BLaER1 treated with 17β-estradiol and CSF1 and Interleukin-3, amounts not matched to agents 10 nM and 100 nM (cell line): ENCODE results near the gene SEPTIN11.

ENCODE experiments used
- H3K27ac ChIP-seq, 11 experiments: shearing (Covaris generic); formaldehyde crosslinking; 2 replicates each; pipeline ENCODE4 v1.8.1; 2022
- H3K27me3 ChIP-seq, 11 experiments: shearing (Covaris generic); formaldehyde crosslinking; 2 replicates each; pipeline ENCODE4 v1.8.1; 2022
- H3K36me3 ChIP-seq, 11 experiments: shearing (Covaris generic); formaldehyde crosslinking; 2 replicates each; pipeline ENCODE4 v1.8.1; 2022
- H3K4me1 ChIP-seq, 10 experiments: shearing (Covaris generic); formaldehyde crosslinking; 2 replicates each; pipeline ENCODE4 v1.8.1; 2022
- H3K4me2 ChIP-seq, 11 experiments: shearing (Covaris generic); formaldehyde crosslinking; 2 replicates each; pipeline ENCODE4 v1.8.1; 2022
- H3K4me3 ChIP-seq, 10 experiments: shearing (Covaris generic); formaldehyde crosslinking; 2 replicates each; pipeline ENCODE4 v1.8.1; 2022
- H3K9ac ChIP-seq, 11 experiments: shearing (Covaris generic); formaldehyde crosslinking; 2 replicates each; pipeline ENCODE4 v1.8.1; 2022
- H3K9me3 ChIP-seq, 11 experiments: shearing (Covaris generic); formaldehyde crosslinking; replicated peaks in 1 of 11; 2 replicates each; pipeline ENCODE4 v1.8.1; 2022
- H4K20me1 ChIP-seq, 11 experiments: shearing (Covaris generic); formaldehyde crosslinking; 2 replicates each; pipeline ENCODE4 v1.8.1; 2022
- Cebpa-rat ChIP-seq, 11 experiments: shearing (Covaris generic); IDR thresholded peaks; 2 replicates each; pipeline ENCODE4 v1.8.1; 2022

Gene SEPTIN11

DNA sequence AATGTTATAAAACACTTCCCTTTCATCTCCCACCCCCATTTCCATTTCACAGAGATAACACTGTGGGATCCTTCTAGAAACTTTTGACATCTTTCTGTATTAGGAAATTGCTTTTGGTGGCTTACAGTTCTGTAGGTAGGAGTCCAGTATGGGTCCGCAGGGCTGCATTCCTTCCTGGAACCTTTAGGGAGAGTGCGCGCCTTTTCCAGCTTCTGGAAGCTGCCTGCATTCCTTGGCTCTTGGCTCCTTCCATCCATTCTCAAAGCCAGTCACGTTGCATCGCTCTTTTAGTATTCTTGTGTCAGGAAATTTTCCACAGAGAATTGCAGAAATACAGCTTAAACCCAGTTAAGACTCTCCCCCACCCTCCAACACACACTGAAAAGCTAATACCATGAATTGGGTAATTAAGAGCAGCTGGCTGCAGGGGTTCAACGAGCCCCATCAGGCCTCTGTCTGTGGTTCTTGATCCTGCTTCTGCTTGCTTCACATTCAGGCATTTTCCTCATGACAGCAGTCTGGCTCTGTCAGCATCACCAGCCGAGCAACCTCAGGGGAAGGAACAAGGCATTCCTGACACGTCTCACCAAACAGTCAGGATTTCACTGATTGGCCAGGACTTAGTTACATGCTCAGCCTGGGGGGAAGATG, 48.8 kb downstream of the SEPTIN11 start:
- Histone ChIP-seq H3K4me1 (peaks cover 5 to 39% (median 15%) of the 10 kb centered on the region in 10 experiments; a peak in 17 of 20 replicates), H3K4me3 (no peak overlapping the region), H3K27ac (no peak overlapping the region), H3K27me3 (no peaks in the 10 kb centered on the region), H3K9ac (no peak overlapping the region), H3K9me3 (no peaks in the 10 kb centered on the region), H3K4me2 (no peak overlapping the region), H4K20me1 (peaks cover 0 to 13% (median 0%) of the 10 kb centered on the region in 11 experiments; a peak in 6 of 22 replicates), H3K36me3 (peaks cover 58 to 99% (median 79%) of the 10 kb centered on the region in 11 experiments)
- no peak for TF ChIP-seq Cebpa-rat (IDR thresholded peaks at IDR 0.05)
